HEK293T (cell line): ENCODE data around the gene SPRN.
"Not testable (repeated sequence)": the region's sequence is repeated elsewhere in the genome, so short reads cannot be mapped to it uniquely, and the experiment has no call there.

Experiments used
- ARNT ChIP-seq: fragments of 450-650 bp; IDR thresholded peaks from 2 replicates; pipeline ENCODE4 v1.6.1; 2017; ENCODE audit warnings: mild to moderate bottlenecking
- BHLHE40 ChIP-seq: fragments of 450-650 bp; IDR thresholded peaks from 2 replicates; pipeline ENCODE4 v1.6.1; 2016; ENCODE audit warnings: mild to moderate bottlenecking, moderate library complexity, borderline replicate concordance
- L3MBTL2 ChIP-seq: fragments of 450-650 bp; conservative IDR thresholded peaks from 2 replicates; pipeline ENCODE4 v1.6.1; 2016; ENCODE audit warnings: mild to moderate bottlenecking
- LEF1 ChIP-seq: fragments of 450-650 bp; IDR thresholded peaks from 2 replicates; pipeline ENCODE4 v1.6.1; 2017; ENCODE audit warnings: mild to moderate bottlenecking, borderline replicate concordance
- PKNOX1 ChIP-seq: fragments of 450-650 bp; IDR thresholded peaks from 2 replicates; pipeline ENCODE4 v1.6.1; 2016

- not testable (repeated sequence) for TF ChIP-seq ARNT, BHLHE40, LEF1, PKNOX1, L3MBTL2
These were observed 44.8 kb upstream of the SPRN start for GRCh38 chr10:133469205-133469604.
